Endodermal cell (in vitro differentiated cells): ENCODE results near the gene GYG1. TPM values are rescaled to one million over a fixed set of nuclear protein-coding genes. Genes with fewer than 3 reads are reported as not detected.
A peak's percentile ranks its signal among the peaks of the same experiment; 100 is the strongest.

Experiments used
- DNase-seq: peaks from one replicate; pipeline ENCODE4 v3.0.0-alpha.2; 2017
- H3K27ac ChIP-seq: 2 replicates; pipeline ENCODE4 v1.5.1; 2013; ENCODE audit warnings: mild to moderate bottlenecking, low read depth, low read length, moderate library complexity
- H3K27me3 ChIP-seq: 2 replicates; pipeline ENCODE4 v1.6.1; 2013; ENCODE audit warnings: mild to moderate bottlenecking, low read length, moderate library complexity; ENCODE audit not compliant: insufficient read depth, control insufficient read depth, poor library complexity, severe bottlenecking
- H3K36me3 ChIP-seq: 2 replicates; pipeline ENCODE4 v1.7.0; 2013; ENCODE audit warnings: mild to moderate bottlenecking, low read length, moderate library complexity; ENCODE audit not compliant: control insufficient read depth, insufficient read depth
- H3K4me1 ChIP-seq: one replicate; pipeline ENCODE4 v1.7.0; 2013; ENCODE audit warnings: low read length; ENCODE audit not compliant: control insufficient read depth, insufficient read depth
- H3K4me3 ChIP-seq: 2 replicates; pipeline ENCODE4 v1.5.1; 2013; ENCODE audit warnings: mild to moderate bottlenecking, low read length, moderate library complexity
- H3K9ac ChIP-seq: 2 replicates; pipeline ENCODE4 v1.6.1; 2013; ENCODE audit warnings: mild to moderate bottlenecking, low read length, moderate library complexity; ENCODE audit not compliant: poor library complexity, severe bottlenecking; ENCODE audit errors: extremely low read depth
- H3K9me3 ChIP-seq: 2 replicates; pipeline ENCODE4 v1.6.1; 2013; ENCODE audit warnings: mild to moderate bottlenecking, low read length, moderate library complexity; ENCODE audit not compliant: control insufficient read depth
- H3K27ac Mint-ChIP-seq: 2 replicates; pipeline ENCODE4 v1.8.0; 2020; ENCODE audit warnings: mixed read lengths
- H3K27me3 Mint-ChIP-seq: 2 replicates; pipeline ENCODE4 v1.8.0; 2021; ENCODE audit warnings: mild to moderate bottlenecking, mixed read lengths; ENCODE audit not compliant: insufficient read depth
- H3K36me3 Mint-ChIP-seq: 2 replicates; pipeline ENCODE4 v1.8.0; 2020; ENCODE audit warnings: low read depth, mixed read lengths
- H3K4me1 Mint-ChIP-seq: 2 replicates; pipeline ENCODE4 v1.8.0; 2020; ENCODE audit warnings: mixed read lengths
- H3K4me3 Mint-ChIP-seq: 2 replicates; pipeline ENCODE4 v1.8.0; 2020; ENCODE audit warnings: mild to moderate bottlenecking, moderate library complexity, mixed read lengths
- H3K9me3 Mint-ChIP-seq: 2 replicates; pipeline ENCODE4 v1.8.0; 2020; ENCODE audit warnings: mild to moderate bottlenecking, mixed read lengths
- CTCF ChIP-seq: fragments of 200-600 bp; sonication (generic); conservative IDR thresholded peaks from 2 replicates; pipeline ENCODE4 v1.5.0; 2021; ENCODE audit warnings: antibody characterized with exemption, mild to moderate bottlenecking
- WGBS, 2 experiments: methylation state at CpG; one replicate each; pipeline versions ENCODE4 v1.1.5 to v1.1.7; 2013; ENCODE audit warnings: missing lambda C conversion rate in 2 of 2, mixed read lengths in 1 of 2; ENCODE audit not compliant: insufficient coverage in 1 of 2, insufficient read length in 1 of 2; 5-methylcytosine and 5-hydroxymethylcytosine counted together
- total RNA-seq, 2 donors: library from RNA; stranded (reverse); fragmentation: NEBNext Ultra II Directional in 1 of 2; extraction: Animal tissue kit (Norgen Biotek cat#: 25700) in 1 of 2; gene quantifications; 2 replicates in 1 of 2; 3 replicates in 1 of 2; pipeline ENCODE4 v1.2.1, GENCODE V29; 2021

Gene GYG1
- total RNA-seq, 2 donors from 2014 or later, result 22.2 to 30.6 TPM

- H3K4me3 Mint-ChIP-seq, result no peak overlapping the region
- H3K27me3 ChIP-seq, result no peaks in the 10 kb centered on the region
- H3K27ac ChIP-seq, result no peak overlapping the region
- H3K9me3 ChIP-seq, result no peaks in the 10 kb centered on the region
- DNase-seq, result no peak
- WGBS, 2 experiments, result 93 to 94% methylated on average over 5 to 8 of the region's 8 CpGs
- H3K27ac Mint-ChIP-seq, result no peak overlapping the region
- H3K36me3 Mint-ChIP-seq, result no peaks in the 10 kb centered on the region
- no peak overlapping the region for H3K9ac ChIP-seq
- no peak overlapping the region for H3K4me3 ChIP-seq
- H3K9me3 Mint-ChIP-seq, result no peaks in the 10 kb centered on the region
- H3K36me3 ChIP-seq, result no peaks in the 10 kb centered on the region
- no peaks in the 10 kb centered on the region for H3K4me1 Mint-ChIP-seq
- H3K4me1 ChIP-seq, result no peaks in the 10 kb centered on the region
- H3K27me3 Mint-ChIP-seq, result no peaks in the 10 kb centered on the region
- TF ChIP-seq CTCF, result no peak
Observed at GRCh38 chr3:148948913-148949657, 42.3 kb upstream of the GYG1 start.

GRCh38 chr3:148950806-148951205 is 40.5 kb upstream of the GYG1 start:
- Histone ChIP-seq H3K27ac (no peak overlapping the region), H3K4me1 (no peaks in the 10 kb centered on the region), H3K9me3 (no peaks in the 10 kb centered on the region), H3K4me3 (no peak overlapping the region), H3K9ac (no peak overlapping the region), H3K27me3 (no peaks in the 10 kb centered on the region), H3K36me3 (no peaks in the 10 kb centered on the region)
- DNase-seq, result no peak
- Mint-ChIP-seq H3K27ac (no peak overlapping the region), H3K4me3 (no peak overlapping the region), H3K27me3 (no peaks in the 10 kb centered on the region), H3K4me1 (peaks cover 3% of the 10 kb centered on the region), H3K36me3 (no peaks in the 10 kb centered on the region), H3K9me3 (no peaks in the 10 kb centered on the region)
- TF ChIP-seq CTCF, result peak; percentile 63
- WGBS, 2 experiments, result 71% methylated on average over 1 of the region's 1 CpG; no CpG with 5 or more reads in 1 of the 2 experiments

GRCh38 chr3:148951599-148952361 is 39.6 kb upstream of the GYG1 start:
- H3K27ac ChIP-seq, result no peak overlapping the region
- TF ChIP-seq CTCF, result no peak

More at GRCh38 chr3:148951599-148952361, 39.6 kb upstream of the GYG1 start:
- no peak overlapping the region for H3K27ac Mint-ChIP-seq
- H3K9me3 Mint-ChIP-seq, result no peaks in the 10 kb centered on the region
- no peak overlapping the region for H3K4me3 Mint-ChIP-seq
- no peak overlapping the region for H3K9ac ChIP-seq
- no peaks in the 10 kb centered on the region for H3K9me3 ChIP-seq
- no peaks in the 10 kb centered on the region for H3K36me3 Mint-ChIP-seq
- no peaks in the 10 kb centered on the region for H3K4me1 ChIP-seq
- peaks cover 10% of the 10 kb centered on the region for H3K4me1 Mint-ChIP-seq
- H3K4me3 ChIP-seq, result no peak overlapping the region
- H3K27me3 Mint-ChIP-seq, result no peaks in the 10 kb centered on the region
- WGBS, 2 experiments, result 90 to 100% methylated on average over 1 to 3 of the region's 4 CpGs
- H3K27me3 ChIP-seq, result no peaks in the 10 kb centered on the region
- H3K36me3 ChIP-seq, result no peaks in the 10 kb centered on the region
- DNase-seq, result no peak
